Sigmoid colon (tissue), 7 donors: ENCODE measurements around the gene DAGLA. TPM values are rescaled to one million over a fixed set of nuclear protein-coding genes. Genes with fewer than 3 reads are reported as not detected.
A peak's percentile ranks its signal among the peaks of the same experiment; 100 is the strongest.

Source experiments
- DNase-seq: peaks from one replicate; pipeline ENCODE4 v3.0.0-alpha.2; 2019
- H3K27ac ChIP-seq, 4 donors: fragments of 200-600 bp; sonication (generic); one replicate each; pipeline ENCODE4 v1.5.1; 2016 to 2019; ENCODE audit warnings: mild to moderate bottlenecking in 1 of 4
- H3K27me3 ChIP-seq, 3 donors: fragments of 200-600 bp; sonication (generic); one replicate each; pipeline ENCODE4 v1.5.1; 2019; ENCODE audit warnings: mild to moderate bottlenecking in 1 of 3
- H3K36me3 ChIP-seq, 4 donors: fragments of 200-600 bp; sonication (generic); one replicate each; pipeline ENCODE4 v1.5.1; 2016 to 2019
- H3K4me1 ChIP-seq, 4 donors: fragments of 200-600 bp; sonication (generic); one replicate each; pipeline ENCODE4 v1.5.1; 2017 to 2019
- H3K4me3 ChIP-seq, 4 donors: fragments of 200-600 bp; sonication (generic); one replicate each; pipeline ENCODE4 v1.5.1; 2017 to 2019; ENCODE audit warnings: mild to moderate bottlenecking in 2 of 4, moderate library complexity in 1 of 4
- H3K9me3 ChIP-seq, 4 donors: fragments of 200-600 bp in 3 of 4; sonication (generic) in 3 of 4; one replicate each; pipeline versions ENCODE4 v1.5.1 to v1.6.1; 2013 to 2019
- CTCF ChIP-seq, 4 experiments: fragments of 450-650 bp in 3 of 4; fragments of 200-600 bp in 1 of 4; IDR thresholded peaks; one replicate each; pipeline ENCODE4 v1.5.1; 2016 to 2019; ENCODE audit warnings: antibody characterized with exemption in 4 of 4, mild to moderate bottlenecking in 3 of 4, moderate library complexity in 2 of 4
- EP300 ChIP-seq, 4 donors: sonication (generic); formaldehyde crosslinking; IDR thresholded peaks; one replicate each; pipeline ENCODE4 v1.6.1; 2017; ENCODE audit warnings: antibody characterized with exemption in 4 of 4
- POLR2A ChIP-seq, 2 donors: fragments of 450-650 bp; IDR thresholded peaks; one replicate each; pipeline ENCODE4 v1.6.1; 2016; ENCODE audit warnings: antibody characterized with exemption in 2 of 2, mild to moderate bottlenecking in 2 of 2, moderate library complexity in 2 of 2
- POLR2AphosphoS5 ChIP-seq, 4 donors: sonication (generic); formaldehyde crosslinking; IDR thresholded peaks; one replicate each; pipeline ENCODE4 v1.6.1; 2017; ENCODE audit warnings: antibody characterized with exemption in 4 of 4
- WGBS, 2 donors: extraction: QIAGEN DNeasy Blood & Tissue Kit; methylation state at CpG; one replicate each; pipeline ENCODE4 v1.1.7; 2013; 5-methylcytosine and 5-hydroxymethylcytosine counted together
- intact Hi-C: fragments of 100-400 bp; cut with DNase I; formaldehyde crosslinking; loops from one replicate; pipeline ENCODE4 v1.15.1; 2023
- polyA plus RNA-seq, 3 donors: library from polyadenylated mRNA; stranded (reverse); fragments of 200-250 nt; gene quantifications; one replicate each; pipeline ENCODE4 v1.2.3, GENCODE V29; 2013
- total RNA-seq, 4 donors: library from RNA; depleted of rRNA; stranded (reverse); fragments of >200 nt; gene quantifications; one replicate each; pipeline ENCODE4 v1.1.0, GENCODE V29; 2016
- donor health status: healthy with polysubstance abuse.
- donor health status: Bipolar disorder and iron deficiency.
- donor health status: healthy.

Gene DAGLA
- total and polyA plus RNA-seq, 7 donors, result 1.8 to 6.2 (median 2.1) TPM

DNA sequence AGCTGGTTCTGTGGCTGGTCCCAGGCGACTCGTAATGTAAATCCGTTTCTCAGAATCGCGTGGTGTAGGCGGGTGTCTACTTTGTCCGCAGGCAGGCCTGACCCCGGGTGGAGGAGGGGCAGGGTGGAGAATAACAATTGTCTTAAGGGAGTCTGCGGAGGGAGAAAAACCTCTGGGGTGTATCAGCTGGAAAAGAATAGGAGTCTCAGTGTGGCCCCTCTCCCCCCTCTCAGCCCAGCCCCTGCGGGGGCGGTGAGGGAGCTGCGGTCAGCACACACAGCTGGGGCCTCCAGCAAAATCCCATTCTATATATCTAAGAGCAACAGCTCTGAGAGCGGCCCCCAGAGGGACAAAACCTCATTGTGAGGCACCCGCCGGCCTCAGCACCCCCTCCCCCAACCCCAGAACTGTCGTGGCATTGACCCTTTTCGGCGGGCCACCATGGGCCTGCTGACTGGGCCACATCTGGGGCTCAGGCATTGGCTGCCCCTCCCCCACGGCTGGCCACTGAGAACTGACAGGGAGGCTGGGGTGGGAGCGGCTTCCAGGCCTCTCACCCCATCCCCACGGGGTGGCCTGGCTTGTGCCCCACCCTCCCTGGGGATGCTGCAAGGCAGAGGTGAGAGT is 69.5 kb downstream of the DAGLA start:
- no peak for DNase-seq
- intact Hi-C loops, result loop anchor here (5.0 kb wide), 1 partner anchor 358 kb away; no protein-coding TSS in a partner anchor
- no peak overlapping the region for H3K27ac ChIP-seq

GRCh38 chr11:61750631-61751273 is 70.6 kb downstream of the DAGLA start:
- H3K4me1 ChIP-seq, result peaks cover 0 to 13% (median 10%) of the 10 kb centered on the region in 4 donors
- TF ChIP-seq CTCF (IDR thresholded peaks at IDR 0.05) (no peak), EP300 (IDR thresholded peaks at IDR 0.05) (no peak), POLR2AphosphoS5 (IDR thresholded peaks at IDR 0.05) (no peak), POLR2A (IDR thresholded peaks at IDR 0.05) (no peak)
- no peak overlapping the region for H3K27ac ChIP-seq
- H3K27me3 ChIP-seq, result peaks cover 9 to 35% (median 10%) of the 10 kb centered on the region in 3 donors
- intact Hi-C loops, result loop anchor here (5.0 kb wide), 1 partner anchor 357 kb away; no protein-coding TSS in a partner anchor
- DNase-seq, result no peak
- H3K4me3 ChIP-seq, result no peak overlapping the region
- H3K36me3 ChIP-seq, result no peaks in the 10 kb centered on the region
- WGBS, 2 donors, result 93 to 94% methylated on average over 5 of the region's 5 CpGs
- no peaks in the 10 kb centered on the region for H3K9me3 ChIP-seq

More for the DNA sequence above, 69.5 kb downstream of the DAGLA start:
- H3K36me3 ChIP-seq, result no peaks in the 10 kb centered on the region
- 65 to 72% methylated on average over 21 of the region's 21 CpGs for WGBS, 2 donors
- H3K27me3 ChIP-seq, result peaks cover 9 to 35% (median 10%) of the 10 kb centered on the region in 3 donors
- TF ChIP-seq POLR2A (IDR thresholded peaks at IDR 0.05) (no peak), EP300 (IDR thresholded peaks at IDR 0.05) (no peak), POLR2AphosphoS5 (IDR thresholded peaks at IDR 0.05) (no peak), CTCF (IDR thresholded peaks at IDR 0.05) (no peak)
- H3K4me1 ChIP-seq, result peaks cover 0 to 13% (median 10%) of the 10 kb centered on the region in 4 donors
- H3K4me3 ChIP-seq, result no peak overlapping the region
- no peaks in the 10 kb centered on the region for H3K9me3 ChIP-seq

- Histone ChIP-seq H3K4me3 (no peak overlapping the region), H3K9me3 (no peaks in the 10 kb centered on the region), H3K36me3 (no peaks in the 10 kb centered on the region), H3K27me3 (peaks cover 9 to 35% (median 10%) of the 10 kb centered on the region in 3 donors), H3K27ac (no peak overlapping the region), H3K4me1 (peaks cover 0 to 13% (median 10%) of the 10 kb centered on the region in 4 donors)
- no peak for DNase-seq
- intact Hi-C loops, result loop anchor here (5.0 kb wide), 1 partner anchor 356 kb away; no protein-coding TSS in a partner anchor
- WGBS, 2 donors, result 65 to 87% methylated on average over 14 of the region's 14 CpGs
- TF ChIP-seq POLR2AphosphoS5 (IDR thresholded peaks at IDR 0.05), result no peak
- no peak for TF ChIP-seq EP300 (IDR thresholded peaks at IDR 0.05)
Measured at GRCh38 chr11:61751384-61751783, 71.2 kb downstream of the DAGLA start.

GRCh38 chr11:61752117-61752924 is 72.1 kb downstream of the DAGLA start, which contains the start of gene MYRF:
Gene MYRF, plus strand, starts transcription at chr11:61752636. Its CDS starts 109 bp downstream, at chr11:61752745.
- WGBS, 2 donors, result 1 to 3% methylated on average over 93 of the region's 93 CpGs
- H3K9me3 ChIP-seq, result no peaks in the 10 kb centered on the region

More at GRCh38 chr11:61752117-61752924, 72.1 kb downstream of the DAGLA start, which contains the start of gene MYRF:
- Histone ChIP-seq H3K36me3 (no peaks in the 10 kb centered on the region), H3K27ac (no peak within 1 kb of the TSS), H3K4me1 (peaks cover 0 to 13% (median 10%) of the 10 kb centered on the region in 4 donors), H3K27me3 (peaks cover 9 to 35% (median 10%) of the 10 kb centered on the region in 3 donors), H3K4me3 (peak within 1 kb of the TSS; percentile 21 to 52 (median 46))
- TF ChIP-seq CTCF (IDR thresholded peaks at IDR 0.05) (peak in 3 of 4 experiments; percentile 14 to 34 (median 26)), EP300 (IDR thresholded peaks at IDR 0.05) (no peak)
- no peak for DNase-seq
- intact Hi-C loops, result loop anchor here (5.0 kb wide), 1 partner anchor 355 kb away; no protein-coding TSS in a partner anchor
